SH-SY5Y (cell line): Measurements from ENCODE around the gene ADCY3.

ENCODE experiments used
- GATA2 ChIP-seq: IDR thresholded peaks from 2 replicates; pipeline ENCODE4 v1.6.1; 2011; ENCODE audit warnings: mild to moderate bottlenecking, low read depth, low read length
- GATA3 ChIP-seq: IDR thresholded peaks from 2 replicates; pipeline ENCODE4 v1.6.1; 2011; ENCODE audit warnings: low read depth, mild to moderate bottlenecking, low read length, moderate library complexity

Gene ADCY3

GRCh38 chr2:24881623-24882022 is 38.4 kb downstream of the ADCY3 start:
- TF ChIP-seq GATA2 (no peak), GATA3 (no peak)

DNA sequence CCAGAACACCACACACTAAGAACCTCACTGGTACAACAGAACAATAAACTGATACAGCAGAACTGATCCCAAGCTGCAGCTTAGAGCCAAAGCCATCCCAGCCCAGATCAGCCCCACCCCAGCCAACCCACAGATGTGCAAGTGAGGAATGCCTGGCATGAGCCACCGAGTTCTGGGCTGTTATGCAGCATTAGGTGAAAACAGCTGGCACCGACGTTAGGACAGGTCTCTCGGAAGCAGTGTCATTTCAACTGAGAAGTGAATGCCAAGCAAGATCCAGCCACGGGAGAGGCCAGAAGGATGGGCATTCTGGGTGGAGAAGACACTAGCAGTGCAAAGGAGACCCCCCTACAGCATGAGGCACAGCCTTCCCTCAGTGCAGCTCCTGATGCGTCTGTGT is 38.9 kb downstream of the ADCY3 start:
- TF ChIP-seq GATA3, result no peak
- no peak for TF ChIP-seq GATA2

GRCh38 chr2:24878341-24878740 is 41.7 kb downstream of the ADCY3 start:
- TF ChIP-seq GATA3 (no peak), GATA2 (no peak)

GRCh38 chr2:24877646-24878045 is 42.4 kb downstream of the ADCY3 start:
- TF ChIP-seq GATA3, result no peak
- no peak for TF ChIP-seq GATA2

DNA sequence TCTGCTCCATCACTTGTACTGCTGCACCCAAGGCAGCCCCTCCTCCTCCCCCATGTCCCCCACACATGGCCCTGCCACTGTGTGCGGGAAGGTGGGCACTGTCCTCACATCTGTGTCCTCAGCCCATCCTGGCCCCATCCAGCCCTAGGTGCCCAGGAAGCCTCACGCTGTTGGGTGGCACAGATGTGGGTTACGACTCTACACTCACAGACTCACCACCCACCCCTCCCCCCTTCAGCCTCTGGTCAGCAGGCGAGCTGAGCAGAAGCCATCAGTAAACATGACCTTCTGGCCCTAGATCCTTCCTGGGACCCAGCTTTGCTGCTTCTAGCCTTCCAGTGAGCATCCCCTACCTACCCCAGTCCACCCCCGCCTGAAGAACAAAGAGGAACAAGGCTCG is 43.0 kb downstream of the ADCY3 start:
- TF ChIP-seq GATA2 (no peak), GATA3 (no peak)

DNA sequence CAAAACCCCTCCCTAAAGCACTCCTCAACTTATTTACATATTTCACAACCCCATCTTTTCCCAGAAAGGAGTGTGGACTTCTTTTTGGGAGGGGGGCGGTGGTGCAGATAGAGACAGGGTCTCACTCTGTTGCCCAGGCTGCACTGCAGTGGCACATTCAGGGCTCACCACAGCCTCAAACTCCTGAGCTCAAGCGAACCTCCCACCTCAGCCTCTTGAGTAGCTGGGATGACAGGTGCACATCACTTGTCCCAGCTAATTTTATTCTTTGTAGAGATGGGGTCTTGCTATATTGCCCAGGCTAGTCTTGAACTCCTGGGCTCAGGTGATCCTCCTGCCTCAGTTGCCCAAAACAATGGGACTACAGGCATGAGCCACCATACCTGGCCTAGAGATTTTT is 44.1 kb downstream of the ADCY3 start:
- TF ChIP-seq GATA2, result no peak
- TF ChIP-seq GATA3, result no peak

DNA sequence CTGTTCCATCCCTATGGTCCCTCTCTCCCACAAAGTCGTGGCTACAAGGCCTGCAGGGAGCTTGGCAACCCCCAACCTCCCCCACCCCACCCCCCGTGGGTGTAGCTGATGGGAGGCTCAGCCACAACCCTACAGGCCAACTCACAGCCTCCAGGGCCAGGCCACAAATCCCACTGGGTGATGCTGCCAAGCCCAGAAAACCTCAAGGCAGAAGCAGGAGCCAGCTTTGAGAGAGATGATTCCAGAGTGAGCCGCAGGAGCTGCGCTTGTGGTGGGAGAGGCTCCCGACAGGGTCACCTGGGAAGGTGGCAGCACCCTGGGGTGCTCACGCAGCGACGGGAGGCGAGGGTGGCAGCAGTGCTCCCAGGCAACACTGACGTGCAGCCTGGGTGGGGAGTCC is 44.8 kb downstream of the ADCY3 start:
- TF ChIP-seq GATA2, result no peak
- no peak for TF ChIP-seq GATA3

DNA sequence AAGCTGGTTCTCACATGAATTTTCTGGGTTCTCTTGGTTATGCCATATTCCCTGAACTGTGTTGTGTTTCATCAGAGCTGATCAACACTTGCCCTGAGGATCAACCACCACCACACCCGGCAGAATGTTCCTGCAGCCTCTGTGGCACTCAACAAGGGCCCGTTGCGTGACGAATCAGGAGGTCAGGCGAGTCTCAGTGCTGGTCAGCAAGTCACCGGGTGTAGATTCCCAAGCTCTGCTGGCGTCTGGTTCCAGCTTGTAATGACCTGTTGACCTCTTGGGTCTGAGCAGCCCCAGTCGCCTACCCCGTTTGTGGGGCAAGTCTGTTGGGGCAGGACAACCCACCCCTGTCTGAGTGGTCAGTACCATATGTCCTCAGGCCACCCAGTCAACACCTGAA is 46.0 kb downstream of the ADCY3 start:
- TF ChIP-seq GATA3, result no peak
- no peak for TF ChIP-seq GATA2

GRCh38 chr2:24873619-24874018 is 46.4 kb downstream of the ADCY3 start:
- TF ChIP-seq GATA3, result no peak
- no peak for TF ChIP-seq GATA2

- TF ChIP-seq GATA3 (no peak), GATA2 (no peak)
These were observed 47.5 kb downstream of the ADCY3 start for GRCh38 chr2:24872344-24873115.

GRCh38 chr2:24871852-24872333 is 48.1 kb downstream of the ADCY3 start:
- TF ChIP-seq GATA2, result no peak
- TF ChIP-seq GATA3, result no peak

- TF ChIP-seq GATA3 (no peak), GATA2 (no peak)
These were observed 48.9 kb downstream of the ADCY3 start for GRCh38 chr2:24870891-24871705.

GRCh38 chr2:24870440-24870839 is 49.6 kb downstream of the ADCY3 start:
- TF ChIP-seq GATA2 (no peak), GATA3 (no peak)

DNA sequence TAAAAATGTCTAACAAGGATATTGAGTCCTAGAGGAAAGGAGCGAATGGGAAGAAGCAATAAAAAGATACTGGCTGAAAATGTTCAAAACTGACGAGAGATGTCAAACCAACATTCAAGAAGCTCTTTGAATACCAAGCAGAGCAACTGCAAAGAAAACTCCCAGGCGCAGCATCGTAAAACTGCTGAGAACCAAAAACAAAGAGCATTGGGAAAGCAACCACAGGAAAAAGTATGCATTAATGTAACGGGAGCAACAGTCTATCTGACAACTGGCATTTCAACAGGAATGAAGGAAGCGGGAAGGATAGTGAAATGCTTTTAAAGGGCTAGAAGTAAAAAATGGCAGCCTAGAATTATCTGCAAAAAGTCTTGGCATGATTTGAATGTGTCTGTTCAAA is 53.1 kb downstream of the ADCY3 start:
- no peak for TF ChIP-seq GATA2

- no peak for TF ChIP-seq GATA2
- no peak for TF ChIP-seq GATA3
These were observed 56.4 kb downstream of the ADCY3 start for GRCh38 chr2:24863641-24864040.
